ENCODE measurements around the gene GTPBP6. TPM values are rescaled to one million over a fixed set of nuclear protein-coding genes. Genes with fewer than 3 reads are reported as not detected.

The GTPBP6 gene
- polyA plus RNA-seq, 1 of the 3 experiments (the other 2 are of a cell fraction): 47.3 TPM

DNA sequence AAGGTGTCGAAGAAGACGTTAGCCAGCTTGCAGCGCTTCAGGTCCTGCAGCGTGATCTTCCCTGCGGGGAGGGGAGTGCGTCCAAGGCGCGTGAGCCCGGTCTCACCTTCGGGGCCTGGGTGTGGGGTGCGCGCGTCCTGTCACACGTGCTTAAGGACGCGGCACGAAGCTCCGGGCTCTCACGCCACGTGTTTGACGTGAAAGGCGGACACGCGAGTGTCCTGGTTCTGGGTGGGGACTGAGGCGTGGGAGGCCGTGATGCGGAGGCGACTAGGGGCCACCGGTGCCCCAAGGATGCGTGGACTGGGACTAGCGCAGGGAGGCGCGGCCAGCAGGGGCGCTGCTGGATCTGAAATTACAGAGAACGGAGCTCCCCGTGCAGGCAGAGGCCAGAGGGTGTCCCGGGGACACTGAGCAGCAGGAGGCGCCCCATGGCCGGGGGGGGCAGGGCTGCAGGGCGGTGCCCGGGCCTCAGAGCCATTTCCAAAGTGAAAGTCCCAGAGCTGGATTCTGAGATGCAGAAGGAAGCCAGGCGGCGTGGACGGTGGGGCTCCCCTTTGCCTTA is 20.3 kb upstream of the GTPBP6 start:
- H3F3A ChIP-seq (replicated peaks; ENCODE audit: insufficient read depth): no peaks in the 10 kb centered on the region
- H3K27me3 ChIP-seq (ENCODE audit: insufficient read depth): no peaks in the 10 kb centered on the region
- POLR2A ChIA-PET: no interaction called here
- TF ChIP-seq JUND (IDR thresholded peaks at IDR 0.05) (no peak), ELF1 (IDR thresholded peaks at IDR 0.05) (no peak)
- TF ChIP-seq, protein P1, sequence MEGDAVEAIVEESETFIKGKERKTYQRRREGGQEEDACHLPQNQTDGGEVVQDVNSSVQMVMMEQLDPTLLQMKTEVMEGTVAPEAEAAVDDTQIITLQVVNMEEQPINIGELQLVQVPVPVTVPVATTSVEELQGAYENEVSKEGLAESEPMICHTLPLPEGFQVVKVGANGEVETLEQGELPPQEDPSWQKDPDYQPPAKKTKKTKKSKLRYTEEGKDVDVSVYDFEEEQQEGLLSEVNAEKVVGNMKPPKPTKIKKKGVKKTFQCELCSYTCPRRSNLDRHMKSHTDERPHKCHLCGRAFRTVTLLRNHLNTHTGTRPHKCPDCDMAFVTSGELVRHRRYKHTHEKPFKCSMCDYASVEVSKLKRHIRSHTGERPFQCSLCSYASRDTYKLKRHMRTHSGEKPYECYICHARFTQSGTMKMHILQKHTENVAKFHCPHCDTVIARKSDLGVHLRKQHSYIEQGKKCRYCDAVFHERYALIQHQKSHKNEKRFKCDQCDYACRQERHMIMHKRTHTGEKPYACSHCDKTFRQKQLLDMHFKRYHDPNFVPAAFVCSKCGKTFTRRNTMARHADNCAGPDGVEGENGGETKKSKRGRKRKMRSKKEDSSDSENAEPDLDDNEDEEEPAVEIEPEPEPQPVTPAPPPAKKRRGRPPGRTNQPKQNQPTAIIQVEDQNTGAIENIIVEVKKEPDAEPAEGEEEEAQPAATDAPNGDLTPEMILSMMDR (IDR thresholded peaks at IDR 0.05): peak; percentile 23; the same call in 1 of the 2 replicates
- H3K27ac ChIP-seq (ENCODE audit: low read depth in 2 of 2, low read length in 1 of 2): no peak overlapping the region
- H2AFZ ChIP-seq (ENCODE audit: low read depth): no peak overlapping the region
- no peaks in the 10 kb centered on the region for H4K20me1 ChIP-seq (ENCODE audit: insufficient read depth)
- no peaks in the 10 kb centered on the region for H3K79me2 ChIP-seq (ENCODE audit: insufficient read depth)
- H3K9me2 ChIP-seq: no peaks in the 10 kb centered on the region
- no peaks in the 10 kb centered on the region for H3K9me3 ChIP-seq
- WGBS (ENCODE audit: low lambda C conversion rate): 97% methylated on average over 44 of the region's 44 CpGs
- H3K36me3 ChIP-seq (replicated peaks in 1 of 2; ENCODE audit: control insufficient read depth in 1 of 2, insufficient read depth in 2 of 2, low read length in 1 of 2): peaks cover 0 to 5% of the 10 kb centered on the region in 2 experiments
- no peaks in the 10 kb centered on the region for H3K4me1 ChIP-seq (ENCODE audit: control insufficient read depth in 1 of 2, insufficient read depth in 2 of 2, low read depth in 1 of 2, low read length in 1 of 2)
- no peak for DNase-seq
- H3K4me2 ChIP-seq: no peak overlapping the region
- CTCF ChIA-PET: no interaction called here
- H3K9ac ChIP-seq: no peak overlapping the region
- H3K4me3 ChIP-seq (ENCODE audit: low read depth in 2 of 2, low read length in 1 of 2): no peak overlapping the region

DNA sequence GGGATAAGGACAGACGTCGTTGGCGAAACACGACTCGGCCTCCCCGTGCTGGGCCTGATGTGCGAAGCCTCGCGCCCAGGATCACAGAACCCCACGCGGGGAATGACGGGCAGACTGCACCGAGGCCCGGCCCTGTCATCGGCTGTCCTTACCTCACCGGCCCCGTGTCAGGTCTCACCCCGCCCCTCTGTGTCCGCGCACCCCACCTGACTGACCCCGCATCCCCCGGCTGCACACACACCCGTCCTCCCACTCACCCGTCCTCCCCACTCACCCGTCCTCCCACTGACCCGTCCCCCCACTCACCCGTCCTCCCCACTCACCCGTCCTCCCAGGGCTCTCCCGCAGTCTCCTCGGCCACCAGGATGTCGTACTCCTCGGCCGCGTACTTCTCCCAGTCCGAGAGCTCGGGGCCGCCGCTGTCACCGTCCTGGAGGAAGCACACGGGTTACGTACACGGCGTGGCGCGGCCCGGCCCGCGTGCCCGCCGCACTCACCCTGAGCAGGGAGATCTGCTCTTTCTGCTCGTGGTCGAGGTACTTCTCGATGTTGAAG is 19.8 kb upstream of the GTPBP6 start:
- no peak overlapping the region for H3K4me2 ChIP-seq
- H3K4me1 ChIP-seq (ENCODE audit: control insufficient read depth in 1 of 2, insufficient read depth in 2 of 2, low read depth in 1 of 2, low read length in 1 of 2): no peaks in the 10 kb centered on the region
- POLR2A ChIA-PET: no interaction called here
- H2AFZ ChIP-seq (ENCODE audit: low read depth): no peak overlapping the region
- H3K27me3 ChIP-seq (ENCODE audit: insufficient read depth): no peaks in the 10 kb centered on the region
- DNase-seq: no peak
- no peaks in the 10 kb centered on the region for H3F3A ChIP-seq (replicated peaks; ENCODE audit: insufficient read depth)
- H3K9me3 ChIP-seq: no peaks in the 10 kb centered on the region
- H3K9me2 ChIP-seq: no peaks in the 10 kb centered on the region
- H3K79me2 ChIP-seq (ENCODE audit: insufficient read depth): no peaks in the 10 kb centered on the region
- H3K27ac ChIP-seq (ENCODE audit: low read depth in 2 of 2, low read length in 1 of 2): no peak overlapping the region
- WGBS (ENCODE audit: low lambda C conversion rate): 96% methylated on average over 52 of the region's 53 CpGs
- TF ChIP-seq SIN3A (IDR thresholded peaks at IDR 0.05; ENCODE audit: borderline replicate concordance, low read depth, low read length) (no peak), TCF12 (IDR thresholded peaks at IDR 0.05) (no peak), RCOR1 (IDR thresholded peaks at IDR 0.05; ENCODE audit: low read length) (no peak), ELF1 (IDR thresholded peaks at IDR 0.05) (no peak), POLR2AphosphoS5 (IDR thresholded peaks at IDR 0.05; ENCODE audit: low read depth, low read length) (no peak), SMC3 (IDR thresholded peaks at IDR 0.05; ENCODE audit: low read depth, low read length) (no peak), REST (IDR thresholded peaks at IDR 0.05; ENCODE audit: low read depth, low read length) (no peak), MEF2A (IDR thresholded peaks at IDR 0.05; ENCODE audit: borderline replicate concordance, low read depth) (no peak), ZBTB33 (IDR thresholded peaks at IDR 0.05; ENCODE audit: borderline replicate concordance, low read depth) (no peak), FOSL2 (IDR thresholded peaks at IDR 0.05; ENCODE audit: borderline replicate concordance, low read depth) (no peak), RAD21 (IDR thresholded peaks at IDR 0.05; ENCODE audit: low read length) (no peak), GABPA (IDR thresholded peaks at IDR 0.05; ENCODE audit: low read depth) (no peak)
- TF ChIP-seq, protein P2, sequence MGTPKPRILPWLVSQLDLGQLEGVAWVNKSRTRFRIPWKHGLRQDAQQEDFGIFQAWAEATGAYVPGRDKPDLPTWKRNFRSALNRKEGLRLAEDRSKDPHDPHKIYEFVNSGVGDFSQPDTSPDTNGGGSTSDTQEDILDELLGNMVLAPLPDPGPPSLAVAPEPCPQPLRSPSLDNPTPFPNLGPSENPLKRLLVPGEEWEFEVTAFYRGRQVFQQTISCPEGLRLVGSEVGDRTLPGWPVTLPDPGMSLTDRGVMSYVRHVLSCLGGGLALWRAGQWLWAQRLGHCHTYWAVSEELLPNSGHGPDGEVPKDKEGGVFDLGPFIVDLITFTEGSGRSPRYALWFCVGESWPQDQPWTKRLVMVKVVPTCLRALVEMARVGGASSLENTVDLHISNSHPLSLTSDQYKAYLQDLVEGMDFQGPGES (IDR thresholded peaks at IDR 0.05; ENCODE audit: low read depth, low read length): no peak
- H3K36me3 ChIP-seq (replicated peaks in 1 of 2; ENCODE audit: control insufficient read depth in 1 of 2, insufficient read depth in 2 of 2, low read length in 1 of 2): peaks cover 0 to 5% of the 10 kb centered on the region in 2 experiments
- no peaks in the 10 kb centered on the region for H4K20me1 ChIP-seq (ENCODE audit: insufficient read depth)
- no peak overlapping the region for H3K9ac ChIP-seq
- CTCF ChIA-PET: no interaction called here
- no peak overlapping the region for H3K4me3 ChIP-seq (ENCODE audit: low read depth in 2 of 2, low read length in 1 of 2)
